Activated CD8-positive, alpha-beta memory T cell treated with anti-CD3 and anti-CD28 coated beads for 4 hours (primary cell): ENCODE data around the gene TRIM38.
"Not testable (repeated sequence)": the region's sequence is repeated elsewhere in the genome, so short reads cannot be mapped to it uniquely, and the experiment has no call there.

ENCODE experiments used
- DNase-seq, 2 donors: peaks; one replicate each; pipeline ENCODE4 v3.0.0-alpha.2; 2020; ENCODE audit warnings: low read depth in 2 of 2

The TRIM38 gene

GRCh38 chr6:26006086-26006939 lies 43.7 kb downstream of the TRIM38 start:
- no peak for DNase-seq

- not testable (repeated sequence) for DNase-seq
Measured at GRCh38 chr6:26006940-26007305, 44.3 kb downstream of the TRIM38 start.

GRCh38 chr6:26008470-26008869 lies 45.9 kb downstream of the TRIM38 start:
- DNase-seq: no peak

- no peak for DNase-seq
Measured at GRCh38 chr6:26009817-26010216, 47.2 kb downstream of the TRIM38 start.

- no peak for DNase-seq
Measured at GRCh38 chr6:26012061-26012460, 49.5 kb downstream of the TRIM38 start.

- DNase-seq: not testable (repeated sequence)
Measured at GRCh38 chr6:26014386-26014785, 51.8 kb downstream of the TRIM38 start.

GRCh38 chr6:26016245-26016962 lies 53.8 kb downstream of the TRIM38 start:
- DNase-seq: no peak

GRCh38 chr6:26016963-26017631 lies 54.5 kb downstream of the TRIM38 start:
- DNase-seq: no peak

- peak; percentile 61 to 66 for DNase-seq
Measured at GRCh38 chr6:26017632-26017966, 55.0 kb downstream of the TRIM38 start.

- no peak for DNase-seq
Measured at GRCh38 chr6:26019261-26019830, 56.7 kb downstream of the TRIM38 start.

GRCh38 chr6:26019967-26020328 lies 57.3 kb downstream of the TRIM38 start:
- no peak for DNase-seq

GRCh38 chr6:26020329-26021000 lies 57.9 kb downstream of the TRIM38 start:
- DNase-seq: peak; percentile 28 to 35

- DNase-seq: no peak
Measured at GRCh38 chr6:26021001-26021349, 58.4 kb downstream of the TRIM38 start.

- peak; percentile 69 to 81 for DNase-seq
Measured at GRCh38 chr6:26021350-26022131, 58.9 kb downstream of the TRIM38 start.

- DNase-seq: no peak
Measured at GRCh38 chr6:26022132-26022472, 59.5 kb downstream of the TRIM38 start.

GRCh38 chr6:26022737-26023136 lies 60.1 kb downstream of the TRIM38 start:
- no peak for DNase-seq

- DNase-seq: no peak
Measured at GRCh38 chr6:26024651-26025046, 62.0 kb downstream of the TRIM38 start.

GRCh38 chr6:26025047-26025893 lies 62.7 kb downstream of the TRIM38 start:
- DNase-seq: no peak

GRCh38 chr6:26025894-26026832 lies 63.6 kb downstream of the TRIM38 start:
- peak; percentile 76 to 79 for DNase-seq
